HL-60 (cell line): ENCODE results near the gene NELFA.

Source experiments
- DNase-seq, 2 experiments: peaks; one replicate each; pipeline ENCODE4 v3.0.0-alpha.2; 2010 to 2020; ENCODE audit warnings: low read depth in 1 of 2, low spot score in 1 of 2
- H3K27ac ChIP-seq: fragments of 250-450 bp; sonication (Bioruptor Pico); replicated peaks from 2 replicates; pipeline ENCODE4 v1.5.1; 2020; ENCODE audit warnings: mild to moderate bottlenecking, moderate library complexity
- H3K27me3 ChIP-seq: fragments of 250-450 bp; sonication (Bioruptor Pico); 2 replicates; pipeline ENCODE4 v1.5.1; 2021; ENCODE audit warnings: mild to moderate bottlenecking, moderate library complexity; ENCODE audit not compliant: insufficient read depth, poor library complexity, severe bottlenecking
- H3K4me3 ChIP-seq: replicated peaks from 2 replicates; pipeline ENCODE4 v1.5.1; 2011; ENCODE audit warnings: mild to moderate bottlenecking, control low read depth, low read length; ENCODE audit not compliant: insufficient read depth
- CTCF ChIP-seq: IDR thresholded peaks from one replicate; pipeline ENCODE4 v1.5.1; 2011; ENCODE audit warnings: low read length, control low read depth, inconsistent platforms; ENCODE audit not compliant: insufficient read depth
- GABPA ChIP-seq: IDR thresholded peaks from 2 replicates; pipeline ENCODE4 v1.6.1; 2012; ENCODE audit warnings: low read depth
- POLR2AphosphoS5 ChIP-seq: IDR thresholded peaks from 2 replicates; pipeline ENCODE4 v1.6.1; 2012; ENCODE audit warnings: low read depth
- REST ChIP-seq: IDR thresholded peaks from 2 replicates; pipeline ENCODE4 v1.6.1; 2012; ENCODE audit warnings: low read depth; ENCODE audit not compliant: insufficient replicate concordance
- SPI1 ChIP-seq: IDR thresholded peaks from 2 replicates; pipeline ENCODE4 v1.6.1; 2012; ENCODE audit warnings: low read depth, mild to moderate bottlenecking, borderline replicate concordance

NELFA gene

GRCh38 chr4:2051086-2051485, 42.3 kb upstream of the NELFA start:
- DNase-seq, result no peak
- no peak overlapping the region for H3K4me3 ChIP-seq
- no peak overlapping the region for H3K27ac ChIP-seq
- TF ChIP-seq CTCF (no peak), POLR2AphosphoS5 (no peak), GABPA (no peak), SPI1 (no peak), REST (no peak)
- H3K27me3 ChIP-seq, result peaks cover 9% of the 10 kb centered on the region

GRCh38 chr4:2049811-2050210, 41.0 kb upstream of the NELFA start:
- Histone ChIP-seq H3K4me3 (no peak overlapping the region), H3K27me3 (peaks cover 9% of the 10 kb centered on the region), H3K27ac (no peak overlapping the region)
- no peak for DNase-seq
- no peak for TF ChIP-seq SPI1
- TF ChIP-seq CTCF, result no peak
- no peak for TF ChIP-seq REST
- TF ChIP-seq GABPA, result no peak
- no peak for TF ChIP-seq POLR2AphosphoS5

- Histone ChIP-seq H3K4me3 (no peak overlapping the region), H3K27me3 (peaks cover 9% of the 10 kb centered on the region), H3K27ac (no peak overlapping the region)
- TF ChIP-seq GABPA (no peak), SPI1 (no peak), CTCF (no peak), POLR2AphosphoS5 (no peak)
- no peak for DNase-seq
Observed at GRCh38 chr4:2049381-2049780, 40.6 kb upstream of the NELFA start.

- no peak overlapping the region for H3K4me3 ChIP-seq
- no peak for TF ChIP-seq REST
- H3K27me3 ChIP-seq, result peaks cover 9% of the 10 kb centered on the region
- no peak overlapping the region for H3K27ac ChIP-seq
- no peak for DNase-seq
Observed at GRCh38 chr4:2048831-2049230, 40.1 kb upstream of the NELFA start.
